HEK293 (cell line): ENCODE measurements around the gene ZFR.

Experiments used
- GFI1B ChIP-seq: fragments of 450-650 bp; formaldehyde crosslinking; IDR thresholded peaks from 2 replicates; pipeline ENCODE4 v1.5.1; 2016; ENCODE audit warnings: missing biosample characterization, missing genetic modification characterization
- HOXC10 ChIP-seq: sonication (generic); formaldehyde crosslinking; IDR thresholded peaks from 2 replicates; pipeline ENCODE4 v1.8.1; 2023; ENCODE audit warnings: mild to moderate bottlenecking, missing genetic modification reagents
- MZF1 ChIP-seq: fragments of 450-650 bp; formaldehyde crosslinking; IDR thresholded peaks from 2 replicates; pipeline ENCODE4 v1.5.1; 2017; ENCODE audit warnings: missing biosample characterization, missing genetic modification characterization, borderline replicate concordance
- SETDB1 ChIP-seq: IDR thresholded peaks from one replicate; pipeline ENCODE4 v1.6.1; 2017; ENCODE audit warnings: mild to moderate bottlenecking, low read length, moderate library complexity, mixed read lengths; ENCODE audit not compliant: insufficient read length
- TRIM28 ChIP-seq: IDR thresholded peaks from 2 replicates; pipeline ENCODE4 v1.6.1; 2011; ENCODE audit warnings: low read length, control low read depth, borderline replicate concordance
- ZNF184 ChIP-seq: fragments of 450-650 bp; IDR thresholded peaks from 2 replicates; pipeline ENCODE4 v1.5.1; 2018; ENCODE audit warnings: missing biosample characterization, mild to moderate bottlenecking, missing genetic modification characterization
- ZNF324 ChIP-seq: fragments of 450-650 bp; formaldehyde crosslinking; IDR thresholded peaks from 2 replicates; pipeline ENCODE4 v1.5.1; 2016; ENCODE audit warnings: missing biosample characterization, missing genetic modification characterization
- ZNF366 ChIP-seq: fragments of 450-650 bp; formaldehyde crosslinking; conservative IDR thresholded peaks from 2 replicates; pipeline ENCODE4 v1.5.1; 2016; ENCODE audit warnings: missing biosample characterization, missing genetic modification characterization
- ZNF404 ChIP-seq: fragments of 450-650 bp; formaldehyde crosslinking; IDR thresholded peaks from 2 replicates; pipeline ENCODE4 v1.5.1; 2017; ENCODE audit warnings: missing biosample characterization, missing genetic modification characterization
- ZNF473 ChIP-seq: fragments of 450-650 bp; formaldehyde crosslinking; IDR thresholded peaks from 2 replicates; pipeline ENCODE4 v1.5.1; 2017; ENCODE audit warnings: missing biosample characterization, missing genetic modification characterization
- ZNF521 ChIP-seq: fragments of 450-650 bp; formaldehyde crosslinking; IDR thresholded peaks from 2 replicates; pipeline ENCODE4 v1.5.1; 2017; ENCODE audit warnings: missing biosample characterization, mild to moderate bottlenecking, missing genetic modification characterization
- ZNF529 ChIP-seq: fragments of 450-650 bp; formaldehyde crosslinking; IDR thresholded peaks from 2 replicates; pipeline ENCODE4 v1.5.1; 2017; ENCODE audit warnings: missing genetic modification characterization, missing biosample characterization; ENCODE audit not compliant: insufficient replicate concordance
- ZNF558 ChIP-seq: fragments of 450-650 bp; formaldehyde crosslinking; IDR thresholded peaks from 2 replicates; pipeline ENCODE4 v1.5.1; 2016; ENCODE audit warnings: missing biosample characterization, missing genetic modification characterization
- ZNF560 ChIP-seq: fragments of 450-650 bp; formaldehyde crosslinking; IDR thresholded peaks from 2 replicates; pipeline ENCODE4 v1.5.1; 2017; ENCODE audit warnings: missing biosample characterization, missing genetic modification characterization, borderline replicate concordance
- ZNF561 ChIP-seq: fragments of 450-650 bp; IDR thresholded peaks from 2 replicates; pipeline ENCODE4 v1.5.1; 2018; ENCODE audit warnings: missing biosample characterization, missing genetic modification characterization, borderline replicate concordance
- ZNF610 ChIP-seq: fragments of 450-650 bp; formaldehyde crosslinking; IDR thresholded peaks from 2 replicates; pipeline ENCODE4 v1.5.1; 2016; ENCODE audit warnings: missing biosample characterization, missing genetic modification characterization, borderline replicate concordance
- ZNF664 ChIP-seq: fragments of 450-650 bp; formaldehyde crosslinking; IDR thresholded peaks from 2 replicates; pipeline ENCODE4 v1.5.1; 2016; ENCODE audit warnings: missing biosample characterization, missing genetic modification characterization
- ZNF677 ChIP-seq: fragments of 450-650 bp; IDR thresholded peaks from 2 replicates; pipeline ENCODE4 v1.5.0; 2018; ENCODE audit warnings: missing biosample characterization, mild to moderate bottlenecking, missing genetic modification characterization, moderate library complexity
- ZNF76 ChIP-seq: fragments of 450-650 bp; formaldehyde crosslinking; IDR thresholded peaks from 2 replicates; pipeline ENCODE4; 2016; ENCODE audit warnings: low read depth, missing biosample characterization, missing genetic modification characterization, borderline replicate concordance
- ZNF837 ChIP-seq: fragments of 450-650 bp; formaldehyde crosslinking; IDR thresholded peaks from 2 replicates; pipeline ENCODE4 v1.5.1; 2016; ENCODE audit warnings: missing biosample characterization, missing genetic modification characterization
- ZSCAN30 ChIP-seq: fragments of 450-650 bp; IDR thresholded peaks from 2 replicates; pipeline ENCODE4 v1.5.1; 2018; ENCODE audit warnings: missing biosample characterization, mild to moderate bottlenecking, missing genetic modification characterization, moderate library complexity
- TF ChIP-seq, protein P1 (sequence below): fragments of 450-650 bp; formaldehyde crosslinking; IDR thresholded peaks from 2 replicates; pipeline ENCODE4 v1.5.1; 2016; ENCODE audit warnings: missing biosample characterization, missing genetic modification characterization, borderline replicate concordance
- TF ChIP-seq, protein P2 (sequence below): fragments of 450-650 bp; formaldehyde crosslinking; IDR thresholded peaks from 2 replicates; pipeline ENCODE4 v1.5.1; 2016; ENCODE audit warnings: missing biosample characterization, missing genetic modification characterization
- TF ChIP-seq, protein P3 (sequence below): fragments of 450-650 bp; formaldehyde crosslinking; IDR thresholded peaks from 2 replicates; pipeline ENCODE4 v1.5.1; 2016; ENCODE audit warnings: missing biosample characterization, missing genetic modification characterization
- TF ChIP-seq, protein P4 (sequence below): fragments of 450-650 bp; formaldehyde crosslinking; IDR thresholded peaks from 2 replicates; pipeline ENCODE4 v1.5.1; 2016; ENCODE audit warnings: missing biosample characterization, missing genetic modification characterization

The ZFR gene

DNA sequence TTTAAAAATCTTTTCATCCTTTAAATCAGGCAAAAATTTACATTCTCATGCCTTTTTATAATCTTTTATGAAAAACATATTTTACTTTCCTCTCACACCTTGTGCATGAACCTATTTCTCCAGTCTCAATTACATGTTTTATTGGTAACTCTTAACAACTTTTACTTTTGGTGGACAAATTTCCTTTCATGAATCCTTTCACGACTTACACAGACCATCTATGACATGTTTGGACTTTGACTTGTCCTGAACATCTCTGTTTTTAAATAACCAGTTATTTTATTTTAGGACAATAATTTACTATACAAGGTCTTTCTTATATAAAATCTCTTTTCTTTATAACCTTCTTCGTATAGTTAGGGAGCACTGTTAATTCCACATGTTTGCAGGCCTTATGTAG lies 105.3 kb downstream of the ZFR start (continued):
- TF ChIP-seq, protein P1, sequence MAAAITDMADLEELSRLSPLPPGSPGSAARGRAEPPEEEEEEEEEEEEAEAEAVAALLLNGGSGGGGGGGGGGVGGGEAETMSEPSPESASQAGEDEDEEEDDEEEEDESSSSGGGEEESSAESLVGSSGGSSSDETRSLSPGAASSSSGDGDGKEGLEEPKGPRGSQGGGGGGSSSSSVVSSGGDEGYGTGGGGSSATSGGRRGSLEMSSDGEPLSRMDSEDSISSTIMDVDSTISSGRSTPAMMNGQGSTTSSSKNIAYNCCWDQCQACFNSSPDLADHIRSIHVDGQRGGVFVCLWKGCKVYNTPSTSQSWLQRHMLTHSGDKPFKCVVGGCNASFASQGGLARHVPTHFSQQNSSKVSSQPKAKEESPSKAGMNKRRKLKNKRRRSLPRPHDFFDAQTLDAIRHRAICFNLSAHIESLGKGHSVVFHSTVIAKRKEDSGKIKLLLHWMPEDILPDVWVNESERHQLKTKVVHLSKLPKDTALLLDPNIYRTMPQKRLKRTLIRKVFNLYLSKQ (tag by site-specific recombination), result no peak
- TF ChIP-seq ZNF560, result no peak
- TF ChIP-seq SETDB1, result peak; percentile 100
- 0 out of 2 replicates have a peak, but pooled peaks have one; percentile 19 for TF ChIP-seq ZNF404 (tag by site-specific recombination)
- TF ChIP-seq ZSCAN30, result 0 out of 2 replicates have a peak, but pooled peaks have one; percentile 17
- TF ChIP-seq ZNF610, result peak; percentile 84
- peak; percentile 98 for TF ChIP-seq TRIM28
- TF ChIP-seq ZNF521, result no peak
- TF ChIP-seq MZF1 (tag by site-specific recombination), result no peak
- TF ChIP-seq ZNF184 (tag by site-specific recombination), result peak; percentile 92
- TF ChIP-seq ZNF76 (tag by site-specific recombination), result no peak
- TF ChIP-seq GFI1B, result peak; percentile 19; the same call in 1 of the 2 replicates
- TF ChIP-seq ZNF473 (tag by site-specific recombination), result no peak
- peak; percentile 87 for TF ChIP-seq ZNF529
- 0 out of 2 replicates have a peak, but pooled peaks have one; percentile 48 for TF ChIP-seq ZNF677 (tag by site-specific recombination)
- TF ChIP-seq, protein P2, sequence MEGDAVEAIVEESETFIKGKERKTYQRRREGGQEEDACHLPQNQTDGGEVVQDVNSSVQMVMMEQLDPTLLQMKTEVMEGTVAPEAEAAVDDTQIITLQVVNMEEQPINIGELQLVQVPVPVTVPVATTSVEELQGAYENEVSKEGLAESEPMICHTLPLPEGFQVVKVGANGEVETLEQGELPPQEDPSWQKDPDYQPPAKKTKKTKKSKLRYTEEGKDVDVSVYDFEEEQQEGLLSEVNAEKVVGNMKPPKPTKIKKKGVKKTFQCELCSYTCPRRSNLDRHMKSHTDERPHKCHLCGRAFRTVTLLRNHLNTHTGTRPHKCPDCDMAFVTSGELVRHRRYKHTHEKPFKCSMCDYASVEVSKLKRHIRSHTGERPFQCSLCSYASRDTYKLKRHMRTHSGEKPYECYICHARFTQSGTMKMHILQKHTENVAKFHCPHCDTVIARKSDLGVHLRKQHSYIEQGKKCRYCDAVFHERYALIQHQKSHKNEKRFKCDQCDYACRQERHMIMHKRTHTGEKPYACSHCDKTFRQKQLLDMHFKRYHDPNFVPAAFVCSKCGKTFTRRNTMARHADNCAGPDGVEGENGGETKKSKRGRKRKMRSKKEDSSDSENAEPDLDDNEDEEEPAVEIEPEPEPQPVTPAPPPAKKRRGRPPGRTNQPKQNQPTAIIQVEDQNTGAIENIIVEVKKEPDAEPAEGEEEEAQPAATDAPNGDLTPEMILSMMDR, result no peak
- 0 out of 2 replicates have a peak, but pooled peaks have one; percentile 49 for TF ChIP-seq ZNF324 (tag by site-specific recombination)
- TF ChIP-seq, protein P3, sequence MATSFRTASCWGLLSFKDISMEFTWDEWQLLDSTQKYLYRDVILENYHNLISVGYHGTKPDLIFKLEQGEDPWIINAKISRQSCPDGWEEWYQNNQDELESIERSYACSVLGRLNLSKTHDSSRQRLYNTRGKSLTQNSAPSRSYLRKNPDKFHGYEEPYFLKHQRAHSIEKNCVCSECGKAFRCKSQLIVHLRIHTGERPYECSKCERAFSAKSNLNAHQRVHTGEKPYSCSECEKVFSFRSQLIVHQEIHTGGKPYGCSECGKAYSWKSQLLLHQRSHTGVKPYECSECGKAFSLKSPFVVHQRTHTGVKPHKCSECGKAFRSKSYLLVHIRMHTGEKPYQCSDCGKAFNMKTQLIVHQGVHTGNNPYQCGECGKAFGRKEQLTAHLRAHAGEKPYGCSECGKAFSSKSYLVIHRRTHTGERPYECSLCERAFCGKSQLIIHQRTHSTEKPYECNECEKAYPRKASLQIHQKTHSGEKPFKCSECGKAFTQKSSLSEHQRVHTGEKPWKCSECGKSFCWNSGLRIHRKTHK (tag by site-specific recombination), result peak; percentile 48
- TF ChIP-seq, protein P4, sequence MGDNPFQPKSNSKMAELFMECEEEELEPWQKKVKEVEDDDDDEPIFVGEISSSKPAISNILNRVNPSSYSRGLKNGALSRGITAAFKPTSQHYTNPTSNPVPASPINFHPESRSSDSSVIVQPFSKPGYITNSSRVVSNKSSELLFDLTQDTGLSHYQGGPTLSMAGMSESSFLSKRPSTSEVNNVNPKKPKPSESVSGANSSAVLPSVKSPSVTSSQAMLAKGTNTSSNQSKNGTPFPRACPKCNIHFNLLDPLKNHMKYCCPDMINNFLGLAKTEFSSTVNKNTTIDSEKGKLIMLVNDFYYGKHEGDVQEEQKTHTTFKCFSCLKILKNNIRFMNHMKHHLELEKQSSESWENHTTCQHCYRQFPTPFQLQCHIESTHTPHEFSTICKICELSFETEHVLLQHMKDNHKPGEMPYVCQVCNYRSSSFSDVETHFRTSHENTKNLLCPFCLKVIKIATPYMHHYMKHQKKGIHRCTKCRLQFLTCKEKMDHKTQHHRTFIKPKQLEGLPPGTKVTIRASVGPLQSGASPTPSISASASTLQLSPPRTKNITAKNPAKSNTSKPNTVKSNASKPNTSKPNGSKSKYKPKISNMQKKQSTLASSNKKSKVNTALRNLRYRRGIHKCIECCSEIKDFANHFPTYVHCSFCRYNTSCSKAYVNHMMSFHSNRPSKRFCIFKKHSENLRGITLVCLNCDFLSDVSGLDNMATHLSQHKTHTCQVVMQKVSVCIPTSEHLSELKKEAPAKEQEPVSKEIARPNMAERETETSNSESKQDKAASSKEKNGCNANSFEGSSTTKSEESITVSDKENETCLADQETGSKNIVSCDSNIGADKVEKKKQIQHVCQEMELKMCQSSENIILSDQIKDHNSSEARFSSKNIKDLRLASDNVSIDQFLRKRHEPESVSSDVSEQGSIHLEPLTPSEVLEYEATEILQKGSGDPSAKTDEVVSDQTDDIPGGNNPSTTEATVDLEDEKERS (tag by site-specific recombination), result peak; percentile 98
- peak; percentile 76 for TF ChIP-seq ZNF558
- TF ChIP-seq ZNF366 (tag by site-specific recombination), result 0 out of 2 replicates have a peak, but pooled peaks have one; percentile 15
- peak; percentile 62; the same call in 1 of the 2 replicates for TF ChIP-seq ZNF664 (tag by site-specific recombination)
- TF ChIP-seq ZNF561, result 0 out of 2 replicates have a peak, but pooled peaks have one; percentile 19
- no peak for TF ChIP-seq ZNF837 (tag by site-specific recombination)
- TF ChIP-seq HOXC10, result no peak
